Transverse colon (tissue), 4 donors: ENCODE data around the gene GALNT17. TPM values are rescaled to one million over a fixed set of nuclear protein-coding genes. Genes with fewer than 3 reads are reported as not detected.

Experiments
- DNase-seq: peaks from one replicate; pipeline ENCODE4 v3.0.0-alpha.2; 2019
- H3K27ac ChIP-seq, 4 donors: fragments of 200-600 bp; sonication (generic); 2 replicates each; pipeline ENCODE4 v1.5.1; 2016 to 2018; ENCODE audit warnings: inconsistent platforms in 4 of 4
- H3K27me3 ChIP-seq: fragments of 200-600 bp; sonication (generic); 2 replicates; pipeline ENCODE4 v1.5.1; 2017; ENCODE audit warnings: inconsistent platforms
- H3K36me3 ChIP-seq, 4 donors: fragments of 200-600 bp; sonication (generic); 2 replicates each; pipeline ENCODE4 v1.5.1; 2017 to 2019; ENCODE audit warnings: inconsistent platforms in 4 of 4
- H3K4me1 ChIP-seq, 4 donors: fragments of 200-600 bp; sonication (generic); 2 replicates each; pipeline ENCODE4 v1.5.1; 2017 to 2020; ENCODE audit warnings: inconsistent platforms in 4 of 4
- H3K4me3 ChIP-seq, 4 donors: fragments of 200-600 bp; sonication (generic); 1 replicate in 1 of 4; 2 replicates in 3 of 4; pipeline versions ENCODE4 v1.5.1 to v1.6.1; 2017 to 2019; ENCODE audit warnings: inconsistent platforms in 4 of 4
- H3K9me3 ChIP-seq, 2 donors: fragments of 200-600 bp; sonication (generic); 2 replicates each; pipeline ENCODE4 v1.5.1; 2017 to 2019; ENCODE audit warnings: inconsistent platforms in 2 of 2
- EP300 ChIP-seq: sonication (generic); formaldehyde crosslinking; IDR thresholded peaks from one replicate; pipeline ENCODE4 v1.6.1; 2017; ENCODE audit warnings: antibody characterized with exemption, low read depth
- POLR2A ChIP-seq: fragments of 450-650 bp; IDR thresholded peaks from one replicate; pipeline ENCODE4 v1.6.1; 2016; ENCODE audit warnings: antibody characterized with exemption, mild to moderate bottlenecking, moderate library complexity
- POLR2AphosphoS5 ChIP-seq, 3 donors: sonication (generic); formaldehyde crosslinking; IDR thresholded peaks; one replicate each; pipeline ENCODE4 v1.6.1; 2016; ENCODE audit warnings: antibody characterized with exemption in 3 of 3
- WGBS, 2 donors: methylation state at CpG; one replicate each; pipeline ENCODE4 v1.1.5; 2018; ENCODE audit warnings: low coverage in 1 of 2; 5-methylcytosine and 5-hydroxymethylcytosine counted together
- in situ Hi-C, 4 donors: fragments of 200-750 bp; cut with MboI; loops; one replicate each; pipeline versions ENCODE4 v1.15.0 to v1.15.1; 2017; ENCODE audit warnings: low sequenced_read_pairs in 3 of 4, low pct_ligation_motif_present in 1 of 4, low pct_unique_long_range_greater_than_20kb in 1 of 4
- intact Hi-C: fragments of 100-400 bp; cut with DNase I; formaldehyde crosslinking; loops from one replicate; pipeline ENCODE4 v1.15.1; 2023; ENCODE audit warnings: low total_unique reads
- total RNA-seq, 4 donors: library from RNA; depleted of rRNA; stranded (reverse); fragments of >200 nt; gene quantifications; one replicate each; pipeline ENCODE4 v1.1.0, GENCODE V29; 2016
- TF ChIP-seq, protein P1 (sequence below), 5 experiments: fragments of 200-600 bp in 3 of 5; fragments of 450-650 bp in 2 of 5; sonication (generic) in 3 of 5; IDR thresholded peaks; 1 replicate in 2 of 5; 2 replicates in 3 of 5; pipeline ENCODE4 v1.5.1; 2016 to 2017; ENCODE audit warnings: antibody characterized with exemption in 5 of 5, inconsistent platforms in 3 of 5, mild to moderate bottlenecking in 2 of 5, moderate library complexity in 1 of 5

Gene GALNT17
- total RNA-seq, 4 donors from 2014 or later: 2.6 to 6.6 (median 5.7) TPM

DNA sequence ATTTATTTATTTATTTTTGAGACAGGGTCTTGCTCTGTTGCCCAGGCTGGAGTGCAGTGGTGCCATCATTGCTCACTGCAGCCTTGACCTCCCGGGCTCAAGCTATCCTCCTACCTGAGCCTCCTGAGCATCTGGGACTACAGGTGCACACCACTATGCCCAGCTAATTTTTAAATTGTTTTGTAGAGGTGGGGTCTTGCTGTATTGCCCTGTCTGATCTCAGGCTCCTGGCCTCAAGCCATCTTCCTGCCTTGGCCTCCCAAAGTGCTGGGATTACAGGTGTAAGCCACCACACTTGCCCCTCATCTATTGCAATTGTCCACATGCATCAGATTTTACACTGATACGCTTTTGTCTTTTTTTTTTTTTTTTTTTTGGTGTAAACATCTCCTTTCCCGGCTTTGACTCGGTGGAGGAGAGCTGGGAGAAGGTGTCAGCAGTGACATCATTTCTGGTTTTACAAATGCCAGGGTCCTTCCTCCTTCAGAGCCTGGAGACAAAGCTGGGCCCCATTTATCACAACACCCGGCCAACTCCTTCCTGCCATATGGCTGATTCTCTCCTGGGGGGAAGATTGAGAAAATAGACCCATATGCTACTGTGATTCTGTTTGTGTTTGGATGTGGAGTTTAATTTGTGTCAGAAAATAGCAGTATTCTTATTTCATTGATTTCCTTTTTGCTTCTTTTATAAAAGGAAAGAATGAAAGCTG is 61.3 kb downstream of the GALNT17 start:
- DNase-seq: no peak
- no peaks in the 10 kb centered on the region for H3K27me3 ChIP-seq
- H3K36me3 ChIP-seq: no peaks in the 10 kb centered on the region
- no peaks in the 10 kb centered on the region for H3K4me1 ChIP-seq
- 69 to 96% methylated on average over 3 to 5 of the region's 5 CpGs for WGBS, 2 donors
- H3K4me3 ChIP-seq: no peak overlapping the region
- TF ChIP-seq EP300 (no peak), POLR2A (no peak), POLR2AphosphoS5 (IDR thresholded peaks at IDR 0.05) (no peak)
- TF ChIP-seq, protein P1, sequence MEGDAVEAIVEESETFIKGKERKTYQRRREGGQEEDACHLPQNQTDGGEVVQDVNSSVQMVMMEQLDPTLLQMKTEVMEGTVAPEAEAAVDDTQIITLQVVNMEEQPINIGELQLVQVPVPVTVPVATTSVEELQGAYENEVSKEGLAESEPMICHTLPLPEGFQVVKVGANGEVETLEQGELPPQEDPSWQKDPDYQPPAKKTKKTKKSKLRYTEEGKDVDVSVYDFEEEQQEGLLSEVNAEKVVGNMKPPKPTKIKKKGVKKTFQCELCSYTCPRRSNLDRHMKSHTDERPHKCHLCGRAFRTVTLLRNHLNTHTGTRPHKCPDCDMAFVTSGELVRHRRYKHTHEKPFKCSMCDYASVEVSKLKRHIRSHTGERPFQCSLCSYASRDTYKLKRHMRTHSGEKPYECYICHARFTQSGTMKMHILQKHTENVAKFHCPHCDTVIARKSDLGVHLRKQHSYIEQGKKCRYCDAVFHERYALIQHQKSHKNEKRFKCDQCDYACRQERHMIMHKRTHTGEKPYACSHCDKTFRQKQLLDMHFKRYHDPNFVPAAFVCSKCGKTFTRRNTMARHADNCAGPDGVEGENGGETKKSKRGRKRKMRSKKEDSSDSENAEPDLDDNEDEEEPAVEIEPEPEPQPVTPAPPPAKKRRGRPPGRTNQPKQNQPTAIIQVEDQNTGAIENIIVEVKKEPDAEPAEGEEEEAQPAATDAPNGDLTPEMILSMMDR (IDR thresholded peaks at IDR 0.05): no peak
- intact Hi-C loops (no loop called here), in situ Hi-C loops (no loop called here)
- no peak overlapping the region for H3K27ac ChIP-seq
- no peaks in the 10 kb centered on the region for H3K9me3 ChIP-seq

DNA sequence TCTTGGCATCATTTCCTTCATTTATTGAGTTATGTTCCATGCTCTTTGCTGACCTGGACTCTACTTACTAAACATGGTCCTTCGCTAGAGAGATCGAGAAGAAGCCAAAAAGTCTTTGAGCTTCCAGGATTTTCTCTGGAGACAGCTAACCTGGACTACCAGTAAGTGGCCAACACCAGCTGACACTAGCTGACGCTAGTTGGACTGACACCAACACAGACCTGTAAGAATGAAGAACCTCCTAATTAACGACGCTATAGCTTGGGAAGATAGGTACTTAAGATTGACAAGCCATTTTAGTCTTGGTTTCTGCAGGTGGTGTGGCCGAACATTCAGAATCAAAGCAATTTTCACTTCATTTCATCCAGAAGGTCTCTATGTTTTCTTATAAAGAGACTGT is 66.4 kb downstream of the GALNT17 start:
- intact Hi-C loops: no loop called here
- no peaks in the 10 kb centered on the region for H3K27me3 ChIP-seq
- no peaks in the 10 kb centered on the region for H3K9me3 ChIP-seq
- TF ChIP-seq POLR2AphosphoS5 (IDR thresholded peaks at IDR 0.05) (no peak), EP300 (no peak), POLR2A (no peak)
- TF ChIP-seq, protein P1 (IDR thresholded peaks at IDR 0.05): no peak
- in situ Hi-C loops: no loop called here
- no peak overlapping the region for H3K4me3 ChIP-seq
- no peak for DNase-seq
- H3K27ac ChIP-seq: no peak overlapping the region
- 87 to 89% methylated on average over 4 to 6 of the region's 6 CpGs for WGBS, 2 donors
- no peaks in the 10 kb centered on the region for H3K4me1 ChIP-seq
- no peaks in the 10 kb centered on the region for H3K36me3 ChIP-seq

DNA sequence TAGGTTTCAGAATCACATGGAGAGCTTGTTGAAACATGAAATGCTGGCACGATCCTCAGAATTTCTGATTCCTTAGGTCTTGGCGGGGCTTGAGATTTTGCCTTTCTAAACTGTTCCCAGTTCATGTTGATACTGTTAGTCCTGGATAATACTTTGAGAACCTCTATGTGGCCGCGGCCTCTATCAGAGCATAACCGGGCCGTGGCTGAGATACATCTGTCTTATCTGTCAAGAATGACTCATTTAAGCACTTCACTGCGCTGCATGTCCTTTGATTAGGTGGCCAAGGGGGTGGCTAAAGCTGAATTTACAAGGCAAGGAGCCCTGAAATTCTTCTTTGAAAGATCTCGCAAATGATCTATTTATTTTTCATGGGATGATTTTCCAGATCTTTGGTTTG is 66.9 kb downstream of the GALNT17 start:
- TF ChIP-seq EP300 (no peak), POLR2A (no peak), POLR2AphosphoS5 (IDR thresholded peaks at IDR 0.05) (no peak)
- TF ChIP-seq, protein P1 (IDR thresholded peaks at IDR 0.05): no peak
- 80 to 82% methylated on average over 5 to 8 of the region's 8 CpGs for WGBS, 2 donors
- Histone ChIP-seq H3K27me3 (no peaks in the 10 kb centered on the region), H3K27ac (no peak overlapping the region), H3K9me3 (peaks cover 0 to 4% of the 10 kb centered on the region in 2 donors), H3K4me3 (no peak overlapping the region), H3K4me1 (no peaks in the 10 kb centered on the region), H3K36me3 (no peaks in the 10 kb centered on the region)
- in situ Hi-C loops (no loop called here), intact Hi-C loops (no loop called here)
- no peak for DNase-seq

DNA sequence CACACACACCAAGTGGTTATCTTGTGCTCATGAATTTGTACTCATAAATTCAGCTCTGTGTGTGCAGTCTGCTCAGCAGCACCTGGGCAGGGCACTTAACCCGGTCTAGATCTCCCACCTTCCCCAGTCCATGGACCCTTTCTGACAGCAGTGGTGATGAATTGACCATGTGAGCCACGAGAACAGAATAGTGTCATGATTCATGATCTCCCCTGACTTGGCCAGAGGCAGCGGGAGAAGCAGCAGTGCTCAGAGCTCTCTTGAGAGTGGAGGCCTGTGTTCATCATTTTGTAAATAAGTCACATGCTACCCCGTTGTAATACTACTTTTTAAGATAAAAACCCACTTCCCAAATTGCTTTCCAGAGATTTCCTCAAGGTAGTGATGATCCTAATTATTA is 74.2 kb downstream of the GALNT17 start:
- no peaks in the 10 kb centered on the region for H3K36me3 ChIP-seq
- in situ Hi-C loops: no loop called here
- H3K4me3 ChIP-seq: no peak overlapping the region
- no peaks in the 10 kb centered on the region for H3K27me3 ChIP-seq
- DNase-seq: no peak
- no peaks in the 10 kb centered on the region for H3K4me1 ChIP-seq
- 33 to 47% methylated on average over 4 of the region's 4 CpGs for WGBS, 2 donors
- H3K9me3 ChIP-seq: peaks cover 0 to 4% of the 10 kb centered on the region in 2 donors
- no peak for TF ChIP-seq POLR2A
- no peak for TF ChIP-seq POLR2AphosphoS5 (IDR thresholded peaks at IDR 0.05)
- TF ChIP-seq EP300: no peak
- TF ChIP-seq, protein P1 (IDR thresholded peaks at IDR 0.05): no peak
- H3K27ac ChIP-seq: no peak overlapping the region
- intact Hi-C loops: no loop called here
